ENCODE measurements around the gene PLEKHA7.

Gene PLEKHA7

GRCh38 chr11:16793009-16793408 is 221.2 kb downstream of the PLEKHA7 start:
- no peak for DNase-seq (ENCODE audit: low read depth in 4 of 4, low spot score in 1 of 4)

GRCh38 chr11:16792426-16792825 is 221.8 kb downstream of the PLEKHA7 start:
- no peak for DNase-seq (ENCODE audit: low read depth in 4 of 4, low spot score in 1 of 4)

- no peak for DNase-seq (ENCODE audit: low read depth in 4 of 4, low spot score in 1 of 4)
These were observed 222.8 kb downstream of the PLEKHA7 start for GRCh38 chr11:16791191-16791961.

DNA sequence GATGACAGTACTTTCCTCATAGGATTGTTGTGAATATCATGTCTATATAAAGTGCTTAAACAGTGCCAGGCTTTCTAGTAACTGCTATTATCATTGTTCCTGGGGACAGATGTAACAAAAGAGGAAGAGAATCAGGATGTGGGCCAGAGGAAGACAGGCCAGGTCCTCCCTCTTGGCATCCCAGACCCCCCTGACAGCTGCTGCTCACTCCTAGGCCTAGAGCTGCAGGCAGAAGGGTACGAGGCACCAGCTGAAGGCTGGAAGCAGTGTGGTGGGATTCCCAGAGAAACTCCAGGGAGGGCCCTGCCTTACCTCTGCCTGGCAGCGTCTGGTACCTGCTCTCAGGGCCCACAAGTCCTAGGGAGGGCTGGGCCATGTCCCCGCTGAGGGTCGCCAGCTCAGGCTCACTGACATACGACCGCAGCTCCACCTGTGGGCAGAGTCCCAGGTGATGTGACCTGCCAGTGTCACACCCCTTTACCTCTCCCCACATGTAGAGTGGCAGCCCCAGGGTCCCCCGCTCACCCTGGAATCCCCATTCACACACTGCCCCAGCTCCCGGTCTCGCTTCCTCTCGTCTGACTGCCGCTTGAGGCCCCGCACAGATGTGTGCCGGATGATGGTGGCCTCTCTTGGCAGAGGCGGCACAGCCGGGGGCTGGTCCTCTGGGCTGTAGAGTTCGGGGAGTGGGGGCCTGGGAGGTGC is 223.6 kb downstream of the PLEKHA7 start:
- no peak for DNase-seq (ENCODE audit: low read depth in 4 of 4, low spot score in 1 of 4)

DNA sequence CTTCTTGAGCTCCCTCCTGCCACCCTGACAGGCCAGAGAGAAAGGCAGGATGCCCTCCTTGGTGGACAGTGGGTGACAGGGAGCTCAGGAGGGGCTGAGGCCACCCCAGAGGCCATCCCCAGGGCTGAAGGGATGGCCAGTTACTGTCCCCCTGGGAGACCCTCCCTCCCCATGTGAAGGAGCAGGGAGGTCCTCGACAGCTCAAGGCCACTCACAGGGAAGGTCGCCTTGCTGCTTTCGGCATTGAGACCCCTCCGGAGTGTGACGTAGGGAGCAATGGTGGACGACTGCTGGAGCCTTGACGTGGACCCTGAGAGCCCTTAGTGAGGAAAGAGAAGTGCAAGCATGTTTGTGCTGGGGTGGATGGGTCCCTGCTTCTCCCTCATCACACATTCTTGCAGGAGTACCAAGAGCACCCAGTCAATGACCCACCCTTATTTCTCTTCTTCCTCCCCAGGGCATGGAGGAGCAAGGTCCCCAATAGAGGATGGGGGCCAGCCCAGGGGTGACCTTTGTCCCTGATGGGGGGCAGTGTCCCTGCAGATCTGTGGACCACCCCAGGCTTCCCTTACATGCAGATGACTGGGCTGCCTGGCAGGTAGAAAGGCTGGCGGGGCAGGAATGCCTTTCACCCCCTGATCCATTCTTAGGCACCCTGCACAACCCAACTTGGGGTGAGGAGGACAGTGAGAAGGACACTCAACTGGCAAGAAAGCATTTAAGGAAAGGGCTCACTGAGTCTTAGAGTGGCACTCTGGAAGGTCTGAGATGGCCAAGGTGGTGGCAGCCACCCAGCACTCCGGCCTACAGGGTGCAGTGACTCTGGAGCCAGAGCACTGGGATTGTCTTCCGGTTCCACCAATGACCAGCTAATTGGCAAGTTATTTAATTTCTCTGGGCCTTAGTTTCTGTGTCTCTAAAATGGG is 224.4 kb downstream of the PLEKHA7 start:
- DNase-seq (ENCODE audit: low read depth in 4 of 4, low spot score in 1 of 4) = no peak

- DNase-seq (ENCODE audit: low read depth in 4 of 4, low spot score in 1 of 4) = no peak
These were observed 225.2 kb downstream of the PLEKHA7 start for GRCh38 chr11:16789063-16789420.

DNA sequence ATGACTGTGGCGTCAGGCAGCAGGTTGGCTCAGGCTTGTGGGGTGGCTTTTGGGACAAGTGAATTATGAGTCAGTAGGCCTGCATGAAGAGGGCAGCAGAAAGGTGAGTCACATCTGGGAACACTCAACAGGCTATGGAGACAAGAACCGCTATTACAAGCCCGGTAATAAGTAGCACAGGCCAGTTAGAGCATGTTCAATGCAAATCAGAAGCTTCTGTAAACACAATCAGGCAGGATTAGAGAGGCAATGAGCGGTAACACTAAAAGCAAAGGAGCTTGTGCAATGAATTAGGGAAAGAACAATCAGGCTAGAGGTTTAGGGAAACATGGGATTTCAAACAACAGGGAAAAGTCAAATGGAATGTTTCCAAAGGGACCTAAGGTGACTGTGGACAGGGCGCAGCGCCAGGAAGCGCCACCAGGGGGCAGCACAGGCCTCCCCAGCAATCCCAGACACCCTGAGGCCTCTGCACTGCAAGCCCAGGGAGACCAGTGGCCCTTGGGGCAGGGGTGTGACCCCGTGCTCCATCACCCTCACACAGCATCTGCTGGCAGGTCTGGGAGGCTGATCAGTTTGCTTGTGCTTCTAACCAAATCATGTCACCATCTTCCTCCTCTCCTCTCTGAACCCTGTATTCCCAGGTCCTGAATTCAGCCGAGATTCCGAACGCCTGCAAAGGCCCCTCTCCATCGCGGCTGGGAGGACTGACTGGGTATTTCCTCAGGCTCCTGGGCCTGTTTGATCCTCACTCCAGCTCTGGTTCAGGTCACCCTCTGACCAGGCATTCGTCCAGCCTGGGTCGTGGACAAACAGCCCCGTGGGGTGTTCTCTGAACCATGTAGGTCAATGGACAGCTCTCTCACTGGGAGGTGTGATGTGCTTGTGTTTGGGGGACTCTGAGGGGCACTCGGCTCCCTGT is 225.8 kb downstream of the PLEKHA7 start:
- DNase-seq (ENCODE audit: low read depth in 4 of 4, low spot score in 1 of 4) = peak in 3 of 4 experiments; percentile 21 to 54 (median 28)

- no peak for DNase-seq (ENCODE audit: low read depth in 4 of 4, low spot score in 1 of 4)
These were observed 227.0 kb downstream of the PLEKHA7 start for GRCh38 chr11:16787035-16787742.

DNA sequence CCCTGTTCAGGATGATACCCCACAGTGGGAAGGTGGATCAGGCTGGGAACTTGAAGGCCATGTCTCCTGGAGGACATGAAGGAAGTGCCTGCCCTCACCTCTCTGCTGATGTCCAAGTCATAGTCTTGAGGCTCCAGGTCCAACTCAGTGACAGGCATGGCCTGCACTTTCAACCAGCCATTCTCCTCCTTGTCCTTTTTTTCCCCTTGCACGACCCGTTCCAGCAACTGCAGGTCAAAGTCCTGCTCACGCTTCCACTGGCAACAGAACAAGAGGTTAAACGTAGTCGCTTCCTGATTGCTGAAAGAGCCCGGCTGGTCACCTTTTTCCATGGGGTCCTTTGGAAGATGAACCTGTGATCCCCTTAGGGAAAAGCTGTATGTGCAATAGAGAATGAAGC is 228.1 kb downstream of the PLEKHA7 start:
- no peak for DNase-seq (ENCODE audit: low read depth in 4 of 4, low spot score in 1 of 4)

GRCh38 chr11:16785520-16786128 is 228.6 kb downstream of the PLEKHA7 start:
- DNase-seq (ENCODE audit: low read depth in 4 of 4, low spot score in 1 of 4) = peak in 3 of 4 experiments; percentile 29 to 42 (median 37)

- DNase-seq (ENCODE audit: low read depth in 4 of 4, low spot score in 1 of 4) = no peak
These were observed 229.5 kb downstream of the PLEKHA7 start for GRCh38 chr11:16784666-16785065.

- no peak for DNase-seq (ENCODE audit: low read depth in 4 of 4, low spot score in 1 of 4)
These were observed 230.1 kb downstream of the PLEKHA7 start for GRCh38 chr11:16784097-16784496.

GRCh38 chr11:16783321-16783801 is 230.9 kb downstream of the PLEKHA7 start:
- DNase-seq (ENCODE audit: low read depth in 4 of 4, low spot score in 1 of 4) = no peak

DNA sequence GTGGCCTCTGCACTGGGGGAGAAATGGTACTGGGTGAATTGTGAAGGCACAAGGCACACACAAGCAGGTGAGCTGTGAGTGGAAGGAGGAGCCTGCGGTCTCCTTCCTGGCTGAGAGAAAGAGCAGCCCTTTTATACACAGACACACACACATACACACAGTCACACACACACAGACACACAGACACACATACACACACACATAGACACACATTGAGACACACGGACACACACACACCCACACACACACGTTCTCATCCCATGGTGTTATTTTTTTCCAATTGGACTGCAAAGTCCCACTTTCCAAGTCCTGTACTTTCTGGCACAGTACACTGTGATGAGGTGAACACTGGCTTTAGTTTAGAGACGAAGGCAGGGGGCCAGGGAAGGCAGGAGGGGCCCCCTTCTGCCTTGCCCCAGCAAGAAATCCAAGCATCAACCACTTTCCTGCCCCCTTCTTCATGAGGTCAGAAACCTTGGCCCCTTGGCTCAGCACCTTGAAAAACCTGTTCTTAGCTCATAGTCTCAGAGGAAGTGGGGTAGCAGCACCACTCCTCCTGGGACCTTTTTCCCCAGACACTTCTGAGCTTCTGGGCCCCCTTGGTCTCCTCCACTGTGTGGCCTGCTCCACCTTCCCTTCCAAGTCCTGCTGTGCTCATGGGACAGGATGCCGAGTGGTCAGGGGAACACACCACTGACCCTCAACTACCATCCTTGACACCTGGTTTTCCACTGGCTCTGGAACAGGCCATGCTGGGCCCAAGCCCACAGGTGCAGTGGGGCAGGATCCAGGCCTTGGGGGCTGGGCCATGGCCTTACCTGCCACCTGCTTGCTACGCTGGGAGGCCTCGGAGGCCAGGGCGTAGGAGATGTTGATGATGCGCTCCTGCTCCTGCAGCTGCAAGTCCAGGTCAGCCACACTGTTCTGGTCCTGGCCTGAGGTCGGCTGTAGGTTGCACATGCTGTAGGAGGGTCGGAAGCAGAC is 232.0 kb downstream of the PLEKHA7 start:
- DNase-seq (ENCODE audit: low read depth in 4 of 4, low spot score in 1 of 4) = no peak

DNA sequence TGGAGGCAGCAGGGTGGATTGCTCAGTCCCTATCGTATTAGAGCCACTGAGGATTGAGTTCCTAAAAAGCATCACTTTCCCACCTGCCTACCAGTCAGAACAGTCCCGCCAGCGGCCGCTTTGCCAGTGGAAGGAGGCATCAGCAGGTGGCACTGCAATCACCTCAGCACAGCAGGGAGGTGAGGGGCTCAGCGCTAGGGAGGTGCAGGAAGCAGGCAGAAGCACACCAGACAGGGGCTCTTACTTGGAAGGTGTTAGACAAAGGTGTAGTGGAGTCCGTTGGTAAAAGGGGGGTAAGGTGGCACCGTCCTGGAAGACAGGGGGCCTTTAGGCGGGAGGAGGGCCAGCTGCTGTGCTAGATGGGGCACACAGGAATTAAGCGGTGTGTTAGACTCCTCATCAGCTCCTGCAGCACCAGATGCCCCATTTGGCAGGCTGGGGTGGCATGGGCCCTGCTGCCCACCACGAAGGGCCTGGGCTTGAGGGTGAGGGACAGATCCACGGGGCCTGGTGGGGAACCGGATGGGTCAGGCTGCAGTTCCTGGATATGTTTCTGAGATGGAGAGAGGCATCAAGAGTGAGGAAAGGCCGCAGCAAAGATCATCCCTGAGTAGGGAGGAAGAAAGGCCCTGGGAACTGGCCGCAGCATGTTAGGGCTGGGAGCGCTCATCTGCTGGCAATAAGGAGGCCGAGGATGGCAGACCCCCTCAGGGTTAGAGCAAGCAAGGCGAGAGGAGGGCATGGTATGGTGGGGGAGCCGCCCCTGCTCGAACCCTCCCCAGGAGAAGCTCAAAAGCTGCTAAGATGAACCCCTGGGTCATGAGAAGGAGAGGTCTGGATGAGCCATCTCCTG is 233.3 kb downstream of the PLEKHA7 start:
- no peak for DNase-seq (ENCODE audit: low read depth in 4 of 4, low spot score in 1 of 4)

- no peak for DNase-seq (ENCODE audit: low read depth in 4 of 4, low spot score in 1 of 4)
These were observed 234.1 kb downstream of the PLEKHA7 start for GRCh38 chr11:16780146-16780545.

- no peak for DNase-seq (ENCODE audit: low read depth in 4 of 4, low spot score in 1 of 4)
These were observed 234.8 kb downstream of the PLEKHA7 start for GRCh38 chr11:16779436-16779835.
